ENCODE measurements around the gene RAB3GAP2.
"Not testable (repeated sequence)": the region's sequence is repeated elsewhere in the genome, so short reads cannot be mapped to it uniquely, and the experiment has no call there.

Gene RAB3GAP2

GRCh38 chr1:220272047-220272840, at the start of gene RAB3GAP2:
Gene RAB3GAP2 (minus strand): TSS chr1:220272453. CDS start chr1:220272337, 116 bp downstream.
- peak; percentile 93 for DNase-seq

- DNase-seq = no peak
These were observed 49.5 kb upstream of the RAB3GAP2 start for GRCh38 chr1:220321758-220322157.

GRCh38 chr1:220320709-220321108, 48.5 kb upstream of the RAB3GAP2 start:
- DNase-seq = no peak

- no peak for DNase-seq
These were observed 46.4 kb upstream of the RAB3GAP2 start for GRCh38 chr1:220318673-220319072.

GRCh38 chr1:220317161-220317560, 44.9 kb upstream of the RAB3GAP2 start:
- DNase-seq = no peak

GRCh38 chr1:220316305-220316704, 44.1 kb upstream of the RAB3GAP2 start:
- DNase-seq = no peak

GRCh38 chr1:220315070-220315839, 43.0 kb upstream of the RAB3GAP2 start:
- DNase-seq = no peak

GRCh38 chr1:220313576-220313975, 41.3 kb upstream of the RAB3GAP2 start:
- no peak for DNase-seq

- DNase-seq = not testable (repeated sequence)
These were observed 37.9 kb upstream of the RAB3GAP2 start for GRCh38 chr1:220310147-220310546.

GRCh38 chr1:220307607-220308006, 35.4 kb upstream of the RAB3GAP2 start:
- peak; percentile 61 for DNase-seq

- DNase-seq = no peak
These were observed 34.1 kb upstream of the RAB3GAP2 start for GRCh38 chr1:220306339-220306738.

GRCh38 chr1:220303871-220304270, 31.6 kb upstream of the RAB3GAP2 start:
- DNase-seq = peak; percentile 63

GRCh38 chr1:220301630-220302029, 29.4 kb upstream of the RAB3GAP2 start:
- DNase-seq = no peak

- peak; percentile 91 for DNase-seq
These were observed 28.3 kb upstream of the RAB3GAP2 start for GRCh38 chr1:220300442-220301121.

- DNase-seq = no peak
These were observed 27.1 kb upstream of the RAB3GAP2 start for GRCh38 chr1:220299337-220299736.

- no peak for DNase-seq
These were observed 26.4 kb upstream of the RAB3GAP2 start for GRCh38 chr1:220298470-220299205.

- peak; percentile 87 for DNase-seq
These were observed 24.7 kb upstream of the RAB3GAP2 start for GRCh38 chr1:220296981-220297380.

- peak; percentile 91 for DNase-seq
These were observed 22.6 kb upstream of the RAB3GAP2 start for GRCh38 chr1:220294846-220295301.

- no peak for DNase-seq
These were observed 19.3 kb upstream of the RAB3GAP2 start for GRCh38 chr1:220291580-220291979.

GRCh38 chr1:220290140-220290761, 18.0 kb upstream of the RAB3GAP2 start:
- no peak for DNase-seq

- no peak for DNase-seq
These were observed 14.9 kb upstream of the RAB3GAP2 start for GRCh38 chr1:220287129-220287528.

GRCh38 chr1:220283625-220284024, 11.4 kb upstream of the RAB3GAP2 start:
- peak; percentile 35 for DNase-seq

All from fibroblast of upper back skin (primary cell).